GM19193 (cell line): ENCODE results near the gene ZNF132.

Experiments used
- POLR2A ChIP-seq: IDR thresholded peaks from 4 replicates; pipeline ENCODE4 v1.6.1; 2011; ENCODE audit not compliant: insufficient read depth, insufficient read length; ENCODE audit errors: extremely low read depth

The ZNF132 gene

DNA sequence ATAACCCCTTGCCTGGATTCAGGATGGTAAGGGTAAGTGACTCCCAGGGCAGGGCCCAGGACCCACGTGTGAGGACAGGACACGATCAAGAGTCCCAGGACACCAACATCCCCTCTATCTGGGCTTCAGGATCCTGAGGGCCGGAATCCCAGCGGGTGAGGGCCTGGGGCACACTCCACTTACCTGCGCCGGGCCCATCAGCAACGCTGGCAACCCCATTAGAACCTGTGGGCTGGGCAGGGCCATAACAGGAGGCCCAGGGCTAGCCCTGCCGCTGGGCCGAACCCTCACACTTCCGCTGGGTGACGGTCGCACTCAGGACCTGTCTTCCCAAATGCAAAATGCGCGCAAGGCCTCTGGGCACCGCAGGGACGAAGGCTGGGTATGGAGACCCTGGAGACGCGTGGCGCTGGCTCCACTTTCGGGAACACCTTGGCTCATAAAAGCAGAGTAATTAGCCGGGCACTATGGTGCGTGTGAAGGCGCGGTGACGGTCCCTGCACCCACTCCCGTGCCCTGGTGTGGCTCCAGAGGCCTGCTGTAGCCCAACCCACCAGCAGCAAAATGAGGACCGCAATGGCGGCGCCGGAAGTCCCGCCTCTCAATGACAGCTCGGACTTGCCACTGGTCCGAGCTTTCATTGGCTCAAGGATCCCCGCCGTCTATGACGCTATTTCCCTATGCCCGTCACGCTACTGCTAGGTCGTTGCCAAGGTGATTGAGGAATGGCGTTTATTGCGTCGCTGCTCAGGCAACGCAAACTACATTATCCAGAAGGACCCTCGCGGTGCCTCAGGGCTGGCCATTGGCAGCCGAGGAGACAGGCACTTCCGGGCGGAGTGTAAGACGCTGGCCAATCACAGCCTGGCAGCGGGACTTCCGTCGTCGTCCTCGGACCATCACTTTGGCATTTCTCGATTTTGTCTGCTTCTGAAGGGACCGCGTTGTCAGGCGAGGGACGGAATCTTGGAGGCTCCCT is at the start of gene ZNF132:
Gene ZNF132, minus strand, starts transcription at position 578 of the 979 bp plus-strand sequence. Its CDS starts 332 bp downstream, at position 246.
- TF ChIP-seq POLR2A = peak; percentile 72

DNA sequence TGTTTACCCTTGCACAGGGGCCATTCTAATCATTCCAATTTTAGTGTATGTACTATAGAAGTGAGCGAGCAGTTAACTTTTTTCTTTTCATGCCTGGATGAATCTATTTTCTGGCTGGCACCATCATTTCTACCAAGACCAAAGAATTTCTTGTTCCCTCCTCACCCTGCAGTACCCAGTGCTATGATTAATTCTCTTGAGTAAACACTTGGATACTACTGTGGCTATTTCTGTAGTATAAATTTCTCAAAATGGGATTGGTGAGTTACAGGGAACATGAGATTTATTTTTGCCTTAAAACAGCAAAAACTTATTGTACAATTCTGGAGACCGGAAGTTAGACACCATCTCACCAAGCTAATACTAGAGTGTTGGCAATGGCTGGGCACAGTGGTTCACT is 43.8 kb upstream of the ZNF132 start:
- no peak for TF ChIP-seq POLR2A

DNA sequence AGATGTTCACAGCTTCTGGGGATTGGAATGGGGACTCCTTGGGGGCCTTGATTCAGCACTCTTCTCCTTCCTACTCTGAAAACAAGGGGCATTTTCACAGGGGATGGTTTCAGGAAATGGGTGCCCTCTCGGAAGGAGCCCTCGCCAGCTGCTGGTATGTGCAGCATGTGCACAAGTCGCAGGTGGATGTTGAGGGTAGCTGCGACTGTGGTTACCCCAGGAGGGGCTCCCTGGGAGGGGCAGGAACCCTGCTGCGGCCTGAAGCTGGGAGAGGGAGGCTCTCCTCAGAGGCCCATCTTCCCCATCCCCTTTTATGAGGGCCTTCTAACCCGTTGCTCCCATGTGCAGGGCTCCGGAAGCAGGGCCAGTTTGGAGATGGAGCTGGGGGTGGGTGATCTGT is 42.4 kb upstream of the ZNF132 start:
- TF ChIP-seq POLR2A = no peak

DNA sequence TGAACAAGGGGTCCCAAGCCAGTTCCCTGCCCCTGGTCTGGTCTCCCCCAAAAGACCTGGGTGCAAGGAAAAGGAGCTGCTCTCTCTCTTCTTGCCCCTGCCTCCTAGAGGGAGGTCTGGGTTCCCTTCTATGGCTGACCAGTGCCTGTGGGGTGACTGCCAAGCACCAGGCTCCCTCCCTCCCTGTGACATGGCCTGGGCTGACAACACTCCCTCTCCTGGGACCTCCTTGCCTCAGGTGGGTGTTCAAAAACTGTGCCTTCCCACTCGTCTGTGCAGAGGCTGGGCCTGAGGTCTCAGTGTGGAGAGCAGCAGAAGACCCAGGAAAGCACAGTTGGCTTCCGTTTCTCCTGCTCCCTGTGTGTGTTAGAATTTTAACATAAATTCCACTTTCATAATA is 40.9 kb upstream of the ZNF132 start:
- TF ChIP-seq POLR2A = no peak

DNA sequence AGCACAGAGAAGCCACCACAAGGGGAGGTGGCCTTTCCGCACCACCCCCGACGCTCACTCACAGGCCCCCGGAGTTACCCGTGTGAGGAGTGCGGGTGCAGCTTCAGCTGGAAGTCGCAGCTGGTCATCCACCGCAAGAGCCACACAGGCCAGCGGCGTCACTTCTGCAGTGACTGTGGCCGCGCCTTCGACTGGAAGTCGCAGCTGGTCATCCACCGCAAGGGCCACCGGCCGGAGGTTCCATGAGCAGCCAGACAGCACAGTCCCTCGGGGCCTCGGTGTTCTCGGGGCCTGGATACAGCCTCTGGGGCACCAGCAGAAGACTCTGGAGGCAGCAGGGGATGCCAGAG is 40.5 kb upstream of the ZNF132 start:
- no peak for TF ChIP-seq POLR2A

DNA sequence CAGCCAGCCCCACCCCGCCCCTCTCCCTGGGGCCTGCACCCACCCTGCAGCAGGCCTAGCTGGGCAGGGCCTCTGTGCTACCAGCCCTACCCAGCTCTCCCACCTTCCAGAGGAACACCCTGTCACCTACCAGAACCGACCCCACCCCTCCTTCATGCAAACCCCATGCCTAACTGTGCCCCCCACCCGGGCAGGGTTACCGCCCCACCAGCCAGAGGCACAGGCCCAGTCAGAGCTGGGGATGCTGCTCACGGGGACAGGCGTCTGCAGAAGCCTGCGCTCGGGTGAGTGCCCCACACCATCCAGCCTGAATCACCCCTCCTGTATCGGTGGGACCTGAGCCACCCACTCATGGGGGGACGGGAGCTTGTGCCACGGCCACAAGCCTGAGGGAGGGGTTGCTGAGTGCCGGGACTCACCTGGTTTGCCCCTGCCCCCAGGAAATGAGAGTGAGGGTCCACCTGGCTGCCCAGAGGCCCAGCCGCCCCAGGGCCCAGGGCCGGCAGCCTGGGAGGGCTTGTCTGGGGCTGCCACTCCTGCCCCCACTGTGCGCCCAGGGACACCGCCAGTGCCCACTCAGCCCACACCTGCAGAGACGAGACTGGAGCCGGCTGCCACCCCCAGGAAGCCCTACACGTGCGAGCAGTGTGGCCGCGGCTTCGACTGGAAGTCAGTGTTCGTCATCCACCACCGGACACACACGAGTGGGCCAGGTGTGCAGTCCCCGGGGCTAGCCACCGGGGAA is 40.0 kb upstream of the ZNF132 start:
- TF ChIP-seq POLR2A = no peak

DNA sequence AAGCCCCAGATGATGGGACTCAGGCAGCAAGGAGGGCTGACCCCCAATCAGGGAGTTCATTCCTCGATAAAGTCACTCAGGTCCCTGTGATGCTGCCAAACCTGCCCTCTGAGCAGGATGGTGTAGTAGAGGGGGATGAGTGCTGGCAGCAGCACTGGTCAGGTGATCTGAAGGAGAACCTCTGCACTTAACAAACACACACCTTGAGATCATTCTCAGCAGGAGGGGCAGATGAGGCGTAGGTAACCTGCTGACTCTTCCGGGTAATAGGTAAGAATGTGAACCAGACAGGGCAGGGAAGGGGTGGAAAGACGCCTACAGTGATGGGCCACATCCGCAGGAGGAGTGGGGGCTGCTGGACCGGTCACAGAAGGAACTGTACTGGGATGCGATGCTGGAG is 39.4 kb upstream of the ZNF132 start:
- no peak for TF ChIP-seq POLR2A

DNA sequence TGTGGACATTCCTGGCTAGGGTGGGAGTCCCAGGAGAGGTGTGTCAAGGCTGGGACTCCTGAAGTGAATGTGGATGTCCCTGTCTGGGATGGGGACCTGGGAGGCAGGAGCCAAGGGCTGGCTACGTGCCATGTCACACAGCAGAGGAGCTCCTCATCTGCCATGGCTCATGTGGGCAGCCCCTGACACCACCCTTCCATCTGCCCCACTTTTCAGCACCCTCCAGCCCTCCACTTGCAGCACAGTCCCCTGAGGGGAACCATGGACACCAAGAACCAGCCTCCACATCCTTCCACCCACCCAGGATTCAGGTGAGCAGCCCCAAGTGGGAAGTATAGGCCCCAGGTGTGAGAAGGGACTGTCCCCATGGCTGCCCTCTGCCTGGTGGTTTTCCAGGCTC is 37.9 kb upstream of the ZNF132 start:
- no peak for TF ChIP-seq POLR2A

DNA sequence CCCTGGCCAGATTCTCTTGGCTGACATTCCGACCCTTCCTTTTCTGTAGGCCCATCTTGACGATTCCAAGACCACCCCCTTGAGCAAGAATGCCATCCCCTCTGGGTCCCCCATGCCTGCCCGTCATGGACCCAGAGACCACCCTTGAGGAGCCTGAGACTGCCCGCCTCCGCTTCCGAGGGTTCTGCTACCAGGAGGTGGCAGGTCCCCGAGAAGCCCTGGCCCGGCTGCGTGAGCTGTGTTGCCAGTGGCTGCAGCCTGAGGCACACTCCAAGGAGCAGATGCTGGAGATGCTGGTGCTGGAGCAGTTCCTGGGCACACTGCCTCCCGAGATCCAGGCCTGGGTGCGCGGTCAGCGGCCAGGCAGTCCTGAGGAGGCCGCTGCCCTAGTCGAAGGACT is 37.2 kb upstream of the ZNF132 start:
- no peak for TF ChIP-seq POLR2A

DNA sequence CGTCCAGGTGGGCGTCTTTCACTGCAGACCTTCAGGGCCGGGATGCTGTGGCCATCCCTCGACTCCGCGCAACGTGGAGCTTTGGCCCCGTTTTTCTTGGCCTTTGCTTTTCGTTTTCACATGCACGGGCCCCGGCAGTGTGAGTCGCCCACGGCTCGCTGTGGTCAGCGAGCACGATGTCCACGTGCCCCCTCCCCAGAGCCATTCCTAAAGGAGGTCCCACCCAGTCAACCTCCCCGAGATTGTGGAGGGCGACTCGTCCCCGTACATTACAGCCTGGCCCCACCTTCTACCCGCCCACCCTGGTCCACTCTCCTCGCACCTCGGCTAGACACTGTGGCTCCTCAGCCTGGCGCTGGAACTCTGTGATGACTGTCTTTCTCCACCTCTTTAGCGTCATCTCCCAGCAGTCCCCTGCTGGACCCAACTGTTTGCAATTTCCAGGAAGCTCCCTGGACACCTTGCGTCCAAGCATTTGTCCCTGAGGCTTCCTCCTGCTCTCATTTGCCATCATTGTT is 36.6 kb upstream of the ZNF132 start:
- no peak for TF ChIP-seq POLR2A

DNA sequence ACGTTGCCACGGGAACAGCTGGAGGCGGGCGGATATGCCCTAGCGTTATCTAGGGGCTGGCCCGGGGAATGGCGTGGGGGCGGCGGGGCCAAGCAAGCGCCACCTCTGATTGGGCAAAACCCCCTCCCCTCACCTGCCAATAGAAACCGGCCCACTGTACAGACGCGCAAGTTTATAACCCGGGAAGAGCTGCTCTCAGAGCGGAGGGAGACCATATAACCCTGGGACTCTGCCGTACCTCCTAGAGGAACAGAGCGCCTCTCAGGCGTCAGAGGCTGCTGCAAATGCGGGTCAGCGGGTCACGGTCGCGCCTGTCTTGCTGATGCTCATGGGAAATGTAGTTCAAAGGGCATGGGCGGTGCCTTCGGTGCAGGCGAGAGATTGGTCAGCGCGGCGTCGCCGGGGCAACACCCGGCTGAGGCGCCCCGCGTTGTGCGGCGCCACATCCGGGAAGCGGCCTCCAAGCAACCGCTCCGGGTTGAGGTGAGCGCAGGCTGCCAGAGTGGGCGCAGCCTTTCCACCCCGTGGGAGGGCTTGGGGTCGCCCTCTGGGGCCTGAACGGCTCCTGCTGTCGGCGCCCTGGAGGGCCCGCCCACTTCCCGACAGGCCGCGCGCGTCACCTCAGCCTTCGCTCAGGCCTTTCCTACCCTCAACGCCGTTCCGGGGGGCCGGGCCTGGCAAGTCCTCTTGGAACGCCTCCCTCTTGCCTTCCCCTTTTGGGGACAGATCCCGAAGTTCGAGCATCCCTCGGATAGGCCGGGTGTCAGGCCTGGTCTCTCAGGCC is 36.0 kb upstream of the ZNF132 start, which contains the start of gene ZNF446:
Gene ZNF446, plus strand, starts transcription at position 639 of the 784 bp plus-strand sequence. CDS start 867 bp downstream, outside the sequence.
- peak; percentile 76 for TF ChIP-seq POLR2A

DNA sequence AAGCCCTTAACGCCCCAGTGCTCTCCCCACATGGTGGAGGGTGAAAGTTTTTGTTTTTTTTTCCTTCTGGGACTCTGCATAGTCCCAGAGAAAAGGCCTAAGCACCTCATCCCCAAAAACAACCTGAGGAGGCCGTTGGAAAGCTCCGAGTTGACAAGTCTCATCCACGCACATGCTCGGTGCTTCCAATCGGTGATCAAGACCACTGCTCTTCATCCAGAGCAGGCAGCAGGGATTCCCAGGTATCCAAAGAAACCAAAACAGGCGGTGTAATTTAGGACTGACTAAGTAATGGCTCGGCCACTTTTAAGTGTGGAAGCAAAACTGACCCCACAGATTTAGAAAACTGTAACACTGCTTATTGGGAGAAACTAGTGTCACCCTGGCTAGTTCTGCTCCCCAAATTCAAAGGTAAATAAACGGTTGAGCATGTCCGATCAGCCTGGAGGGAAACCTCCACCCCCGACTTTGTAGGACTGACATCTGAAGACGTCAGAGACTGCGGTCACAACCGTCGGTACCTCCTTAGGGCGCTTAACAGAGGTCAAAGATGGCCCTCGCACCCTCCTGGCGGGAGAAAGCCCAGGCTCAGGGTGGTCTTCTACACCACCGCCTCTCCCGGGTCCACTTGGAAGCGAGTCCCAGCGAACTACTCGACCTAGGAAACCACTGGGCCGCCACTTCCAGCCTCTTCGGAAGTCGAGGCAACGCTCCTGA is 35.2 kb upstream of the ZNF132 start:
- no peak for TF ChIP-seq POLR2A

DNA sequence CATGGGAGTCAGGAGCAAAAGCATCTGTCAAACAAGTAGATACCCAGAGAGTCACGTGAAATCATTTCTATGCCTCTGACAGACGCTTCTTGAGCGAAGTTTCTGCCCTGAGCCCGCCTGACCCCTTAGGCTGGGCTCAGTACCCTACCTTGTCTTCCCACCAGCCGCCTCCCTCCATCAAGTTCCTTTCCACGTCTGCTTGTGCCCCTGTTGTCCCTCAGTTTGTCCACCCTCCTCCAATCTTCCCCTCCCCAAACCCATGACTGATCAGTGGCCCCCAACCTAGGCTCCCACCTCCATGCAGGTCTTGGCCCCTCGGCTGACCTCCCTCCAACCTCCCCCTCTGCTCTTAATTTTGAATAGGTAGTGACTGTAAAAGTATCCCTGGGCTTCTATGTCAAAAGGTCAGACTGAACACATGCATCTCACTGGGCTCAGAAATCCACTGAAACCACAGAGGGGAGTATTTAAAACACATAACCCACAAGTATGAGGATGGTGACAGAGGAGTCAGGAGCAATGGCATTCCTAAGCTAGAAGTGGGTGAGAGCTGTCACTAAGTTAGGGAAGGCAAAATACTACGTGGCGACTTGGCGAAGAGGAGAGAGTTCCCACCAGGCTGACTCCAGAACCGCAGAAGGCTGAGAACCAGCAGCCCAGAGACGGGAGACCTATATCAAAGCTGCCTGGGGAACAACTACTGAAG is 34.5 kb upstream of the ZNF132 start:
- TF ChIP-seq POLR2A = no peak
